ENCODE measurements around the gene IGLL1.

Gene IGLL1

GRCh38 chr22:23583153-23583552, 3.1 kb upstream of the IGLL1 start:
- no peak for TF ChIP-seq CTCF (conservative IDR thresholded peaks at IDR 0.05; ENCODE audit: low read depth)
- ChIA-PET CTCF (no interaction called here), POLR2A (ENCODE audit: low non-redundant PET) (no interaction called here)
- no peak for DNase-seq (ENCODE audit: low spot score)
- no peak overlapping the region for H3K27ac ChIP-seq

- ChIA-PET CTCF (no interaction called here), POLR2A (ENCODE audit: low non-redundant PET) (no interaction called here)
- TF ChIP-seq CTCF (conservative IDR thresholded peaks at IDR 0.05; ENCODE audit: low read depth), result no peak
- DNase-seq (ENCODE audit: low spot score), result no peak
- no peak overlapping the region for H3K27ac ChIP-seq
Measured at GRCh38 chr22:23581260-23581650, 1.2 kb upstream of the IGLL1 start.

- no peak for DNase-seq (ENCODE audit: low spot score)
- CTCF ChIA-PET, result no interaction called here
- POLR2A ChIA-PET (ENCODE audit: low non-redundant PET), result no interaction called here
- TF ChIP-seq CTCF (conservative IDR thresholded peaks at IDR 0.05; ENCODE audit: low read depth), result no peak
- H3K27ac ChIP-seq, result no peak overlapping the region
Measured at GRCh38 chr22:23580576-23581259, 628 bp upstream of the IGLL1 start.

- DNase-seq (ENCODE audit: low spot score), result no peak
- ChIA-PET CTCF (no interaction called here), POLR2A (ENCODE audit: low non-redundant PET) (interaction anchor here (0.6 kb wide), 1 partner anchor 1736 kb away, joined by 5 read pairs; no protein-coding TSS in a partner anchor)
- no peak for TF ChIP-seq CTCF (conservative IDR thresholded peaks at IDR 0.05; ENCODE audit: low read depth)
- H3K27ac ChIP-seq, result no peak overlapping the region
Measured at GRCh38 chr22:23579280-23579679, 810 bp downstream of the IGLL1 start.

- H3K27ac ChIP-seq, result no peak overlapping the region
- ChIA-PET CTCF (interaction anchor here (0.7 kb wide), 2 partner anchors 12 to 894 kb away, joined by 3 read pairs; no protein-coding TSS in a partner anchor), POLR2A (ENCODE audit: low non-redundant PET) (no interaction called here)
- no peak for DNase-seq (ENCODE audit: low spot score)
- TF ChIP-seq CTCF (conservative IDR thresholded peaks at IDR 0.05; ENCODE audit: low read depth), result no peak
Measured at GRCh38 chr22:23578306-23578705, 1.8 kb downstream of the IGLL1 start.

- ChIA-PET POLR2A (ENCODE audit: low non-redundant PET) (no interaction called here), CTCF (no interaction called here)
- H3K27ac ChIP-seq, result no peak overlapping the region
- no peak for DNase-seq (ENCODE audit: low spot score)
- no peak for TF ChIP-seq CTCF (conservative IDR thresholded peaks at IDR 0.05; ENCODE audit: low read depth)
Measured at GRCh38 chr22:23576681-23577080, 3.4 kb downstream of the IGLL1 start.
